HCT116 (cell line): ENCODE measurements around the gene FOXN3. TPM values are rescaled to one million over a fixed set of nuclear protein-coding genes. Genes with fewer than 3 reads are reported as not detected.

Experiments
- ATAC-seq: fragments of 200-7000 bp; cut with Tn5 transposase; 2 replicates; pipeline ENCODE4 v1.9.1; 2020; ENCODE audit warnings: mild to moderate bottlenecking, moderate library complexity
- BruUV-seq: library from RNA; stranded (reverse); fragments of 400-500 nt; replicated peaks from 2 replicates; lab custom pipeline; 2021; lab: Mats Ljungman, UMichigan
- CTCF ChIA-PET: fragments of 300-600 bp; sonication (Branson Sonifier 250); formaldehyde crosslinking; loops from one replicate; lab custom pipeline; 2021; ENCODE audit warnings: antibody characterized with exemption; lab: Charles Lee
- POLR2A ChIA-PET: fragments of 300-600, 350-600 bp; sonication (Branson Sonifier 250); formaldehyde crosslinking; loops from one replicate; lab custom pipeline; 2021; ENCODE audit warnings: antibody characterized with exemption; lab: Charles Lee
- RAD21 ChIA-PET, 2 experiments: fragments of 300-600 bp; sonication (Branson Sonifier 250); formaldehyde crosslinking; loops; one replicate each; lab custom pipeline; 2023; ENCODE audit warnings: low total read pairs in 2 of 2; ENCODE audit not compliant: uncharacterized antibody in 2 of 2, unreplicated experiment in 2 of 2, low non-redundant PET in 1 of 2; lab: Charles Lee
- DNase-seq: peaks from one replicate; pipeline ENCODE4 v3.0.0-alpha.2; 2010; ENCODE audit warnings: low read depth, low spot score
- H2AFZ ChIP-seq: fragments of 200-600 bp; shearing (Covaris generic), sonication (generic); 2 replicates; pipeline ENCODE4 v1.6.1; 2017; ENCODE audit warnings: low read depth, mixed run types, mixed read lengths, antibody characterized with exemption, low read length; ENCODE audit not compliant: poor library complexity, severe bottlenecking
- H3K27ac ChIP-seq: 2 replicates; pipeline ENCODE4 v1.5.1; 2012; ENCODE audit warnings: low read depth, low read length
- H3K27me3 ChIP-seq: fragments of 200-600 bp; sonication (generic); 2 replicates; pipeline ENCODE4 v1.6.1; 2016; ENCODE audit warnings: mixed run types, low read length, mixed read lengths; ENCODE audit not compliant: insufficient read depth
- H3K36me3 ChIP-seq, 2 experiments: fragments of 200-500 bp in 1 of 2; fragments of 200-600 bp in 1 of 2; sonication (Bioruptor generic) in 1 of 2; sonication (generic) in 1 of 2; 2 replicates each; pipeline versions ENCODE4 v1.5.1 to v1.6.1; 2014 to 2016; ENCODE audit warnings: low read length in 2 of 2, inconsistent platforms in 1 of 2, mixed read lengths in 1 of 2, mixed run types in 1 of 2; ENCODE audit not compliant: insufficient read depth in 2 of 2, control insufficient read depth in 1 of 2
- H3K4me1 ChIP-seq, 2 experiments: fragments of 200-600 bp in 1 of 2; sonication (generic) in 1 of 2; 2 replicates each; pipeline versions ENCODE4 v1.5.1 to v1.6.1; 2012 to 2017; ENCODE audit warnings: low read length in 2 of 2, inconsistent platforms in 1 of 2, mild to moderate bottlenecking in 1 of 2, mixed read lengths in 1 of 2, mixed run types in 1 of 2, moderate library complexity in 1 of 2; ENCODE audit not compliant: insufficient read depth in 2 of 2, control insufficient read depth in 1 of 2
- H3K4me2 ChIP-seq: fragments of 200-600 bp; sonication (generic); 2 replicates; pipeline ENCODE4 v1.6.1; 2017; ENCODE audit warnings: mixed run types, low read length, mixed read lengths
- H3K4me3 ChIP-seq, 2 experiments: fragments of 200-600 bp in 1 of 2; sonication (generic) in 1 of 2; replicated peaks in 1 of 2; 2 replicates each; pipeline ENCODE4 v1.5.1; 2011 to 2016; ENCODE audit warnings: low read length in 2 of 2, control low read depth in 1 of 2, low read depth in 1 of 2, mild to moderate bottlenecking in 1 of 2, mixed read lengths in 1 of 2, mixed run types in 1 of 2
- H3K79me2 ChIP-seq: fragments of 200-600 bp; sonication (generic); 2 replicates; pipeline ENCODE4 v1.6.1; 2017; ENCODE audit warnings: mild to moderate bottlenecking, mixed run types, low read length, moderate library complexity, mixed read lengths; ENCODE audit not compliant: insufficient read depth
- H3K9ac ChIP-seq: fragments of 200-600 bp; sonication (generic); 2 replicates; pipeline ENCODE4 v1.6.1; 2016; ENCODE audit warnings: low read length, mixed read lengths
- H3K9me2 ChIP-seq: fragments of 200-600 bp; sonication (generic), shearing (Covaris generic); 2 replicates; pipeline ENCODE4 v1.6.1; 2017; ENCODE audit warnings: mixed run types, mild to moderate bottlenecking, moderate library complexity; ENCODE audit not compliant: insufficient read depth
- H3K9me3 ChIP-seq, 2 experiments: fragments of 200-500 bp in 1 of 2; fragments of 200-600 bp in 1 of 2; sonication (Bioruptor generic) in 1 of 2; sonication (generic) in 1 of 2; 2 replicates each; pipeline ENCODE4 v1.6.1; 2014 to 2017; ENCODE audit warnings: low read length in 2 of 2, mixed read lengths in 2 of 2, inconsistent platforms in 1 of 2, low read depth in 1 of 2, mild to moderate bottlenecking in 1 of 2, mixed run types in 1 of 2, moderate library complexity in 1 of 2; ENCODE audit not compliant: control insufficient read depth in 1 of 2, insufficient read depth in 1 of 2
- H4K20me1 ChIP-seq: fragments of 200-600 bp; sonication (generic), shearing (Covaris generic); 2 replicates; pipeline ENCODE4 v1.6.1; 2017; ENCODE audit warnings: mixed run types, mild to moderate bottlenecking, moderate library complexity; ENCODE audit not compliant: insufficient read depth
- CEBPB ChIP-seq: IDR thresholded peaks from 2 replicates; pipeline ENCODE4 v1.6.1; 2012; ENCODE audit warnings: low read depth
- ELF1 ChIP-seq: IDR thresholded peaks from 2 replicates; pipeline ENCODE4 v1.6.1; 2012; ENCODE audit warnings: low read depth, borderline replicate concordance
- FOSL1 ChIP-seq: IDR thresholded peaks from 2 replicates; pipeline ENCODE4 v1.6.1; 2012; ENCODE audit warnings: low read depth
- POLR2A ChIP-seq: IDR thresholded peaks from 2 replicates; pipeline ENCODE4 v1.7.0; 2011; ENCODE audit warnings: borderline replicate concordance; ENCODE audit not compliant: insufficient read depth, insufficient read length; ENCODE audit errors: extremely low read depth
- intact Hi-C: fragments of 100-400 bp; cut with micrococcal nuclease; formaldehyde crosslinking; loops from 2 replicates; pipeline ENCODE4 v1.10.0; 2022
- total RNA-seq: library from RNA; stranded (reverse); gene quantifications from one replicate; pipeline ENCODE4 v1.2.1, GENCODE V29; 2021; ENCODE audit not compliant: unreplicated experiment
- TF ChIP-seq, protein P1 (sequence below), 3 experiments: fragments of 200-600 bp in 1 of 3; sonication (generic) in 1 of 3; IDR thresholded peaks in 2 of 3; conservative IDR thresholded peaks in 1 of 3; 2 replicates each; pipeline ENCODE4 v1.5.1; 2012 to 2017; ENCODE audit warnings: low read depth in 2 of 3, low read length in 2 of 3, antibody characterized with exemption in 1 of 3, borderline replicate concordance in 1 of 3, control low read depth in 1 of 3, mild to moderate bottlenecking in 1 of 3, mixed read lengths in 1 of 3, mixed run types in 1 of 3, moderate library complexity in 1 of 3; ENCODE audit not compliant: insufficient read depth in 1 of 3
- TF ChIP-seq, protein P2 (sequence below): IDR thresholded peaks from 2 replicates; pipeline ENCODE4 v1.6.1; 2012

FOXN3 gene
- total RNA-seq, 1 experiment from 2014 or later = 20.0 TPM

- no peak overlapping the region for H3K9ac ChIP-seq
- H3K9me2 ChIP-seq = no peaks in the 10 kb centered on the region
- POLR2A ChIA-PET = no interaction called here
- ATAC-seq = no peak
- CTCF ChIA-PET = no interaction called here
- H3K4me2 ChIP-seq = no peak overlapping the region
- no peak overlapping the region for H3K4me3 ChIP-seq
- BruUV-seq = no TSS peak
- no peaks in the 10 kb centered on the region for H3K9me3 ChIP-seq
- no peaks in the 10 kb centered on the region for H3K79me2 ChIP-seq
- DNase-seq = no peak
- no peaks in the 10 kb centered on the region for H3K27me3 ChIP-seq
- no peaks in the 10 kb centered on the region for H4K20me1 ChIP-seq
- TF ChIP-seq, protein P1, sequence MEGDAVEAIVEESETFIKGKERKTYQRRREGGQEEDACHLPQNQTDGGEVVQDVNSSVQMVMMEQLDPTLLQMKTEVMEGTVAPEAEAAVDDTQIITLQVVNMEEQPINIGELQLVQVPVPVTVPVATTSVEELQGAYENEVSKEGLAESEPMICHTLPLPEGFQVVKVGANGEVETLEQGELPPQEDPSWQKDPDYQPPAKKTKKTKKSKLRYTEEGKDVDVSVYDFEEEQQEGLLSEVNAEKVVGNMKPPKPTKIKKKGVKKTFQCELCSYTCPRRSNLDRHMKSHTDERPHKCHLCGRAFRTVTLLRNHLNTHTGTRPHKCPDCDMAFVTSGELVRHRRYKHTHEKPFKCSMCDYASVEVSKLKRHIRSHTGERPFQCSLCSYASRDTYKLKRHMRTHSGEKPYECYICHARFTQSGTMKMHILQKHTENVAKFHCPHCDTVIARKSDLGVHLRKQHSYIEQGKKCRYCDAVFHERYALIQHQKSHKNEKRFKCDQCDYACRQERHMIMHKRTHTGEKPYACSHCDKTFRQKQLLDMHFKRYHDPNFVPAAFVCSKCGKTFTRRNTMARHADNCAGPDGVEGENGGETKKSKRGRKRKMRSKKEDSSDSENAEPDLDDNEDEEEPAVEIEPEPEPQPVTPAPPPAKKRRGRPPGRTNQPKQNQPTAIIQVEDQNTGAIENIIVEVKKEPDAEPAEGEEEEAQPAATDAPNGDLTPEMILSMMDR (IDR thresholded peaks at IDR 0.05 in 2 of 3, conservative IDR thresholded peaks at IDR 0.05 in 1 of 3; ENCODE audit: borderline replicate concordance in 1 of 3, insufficient read depth in 1 of 3, low read depth in 2 of 3, low read length in 2 of 3) = no peak
- TF ChIP-seq, protein P2, sequence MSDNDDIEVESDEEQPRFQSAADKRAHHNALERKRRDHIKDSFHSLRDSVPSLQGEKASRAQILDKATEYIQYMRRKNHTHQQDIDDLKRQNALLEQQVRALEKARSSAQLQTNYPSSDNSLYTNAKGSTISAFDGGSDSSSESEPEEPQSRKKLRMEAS = no peak
- TF ChIP-seq FOSL1 = no peak
- TF ChIP-seq POLR2A = no peak
- TF ChIP-seq, all 23 proteins: peak for 0
- intact Hi-C loops = no loop called here
- RAD21 ChIA-PET = no interaction called here
- Histone ChIP-seq H3K27ac (no peak overlapping the region), H2AFZ (no peak overlapping the region), H3K36me3 (no peaks in the 10 kb centered on the region), H3K4me1 (no peaks in the 10 kb centered on the region)
These were observed 191.4 kb downstream of the FOXN3 start for GRCh38 chr14:89225607-89226006.

DNA sequence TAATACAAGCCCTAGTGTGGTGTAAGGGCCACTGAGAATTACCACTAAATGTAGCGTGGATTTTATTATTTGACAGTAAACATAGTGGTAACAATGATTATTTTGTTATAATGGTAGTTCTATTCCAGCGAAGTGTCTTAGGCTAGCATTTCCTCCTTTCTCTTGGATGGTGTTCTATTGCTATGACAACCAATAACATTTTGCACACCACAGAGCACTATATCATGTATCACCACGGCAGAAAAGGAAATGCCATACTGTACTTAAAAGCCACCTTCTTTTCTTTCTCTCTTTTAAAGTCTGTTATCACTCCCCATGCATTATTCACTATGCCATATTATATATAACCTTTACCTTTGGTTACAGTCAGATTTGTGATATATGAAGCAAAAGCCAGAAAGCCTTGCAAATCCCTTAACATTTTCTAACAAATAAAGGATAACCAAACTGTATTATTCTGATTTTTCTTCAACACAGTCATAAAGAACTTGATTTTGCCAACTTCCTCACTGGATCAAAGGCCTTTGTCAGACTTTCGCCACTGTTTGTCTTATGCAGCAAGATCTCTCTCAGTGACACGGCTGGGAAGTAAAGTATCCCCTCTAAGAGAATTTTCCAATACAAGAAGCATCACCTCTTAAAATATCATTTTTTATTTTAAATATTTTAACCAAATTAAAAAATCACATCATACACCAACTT lies 195.8 kb downstream of the FOXN3 start:
- no peak overlapping the region for H3K27ac ChIP-seq
- H3K36me3 ChIP-seq = no peaks in the 10 kb centered on the region
- no peaks in the 10 kb centered on the region for H3K27me3 ChIP-seq
- CTCF ChIA-PET = no interaction called here
- H4K20me1 ChIP-seq = no peaks in the 10 kb centered on the region
- BruUV-seq = no TSS peak
- H3K4me3 ChIP-seq = no peak overlapping the region
- H3K9me2 ChIP-seq = no peaks in the 10 kb centered on the region
- no peak overlapping the region for H3K9ac ChIP-seq
- RAD21 ChIA-PET = no interaction called here
- no peaks in the 10 kb centered on the region for H3K79me2 ChIP-seq
- no peaks in the 10 kb centered on the region for H3K4me1 ChIP-seq
- ATAC-seq (no peak), DNase-seq (no peak)
- H3K4me2 ChIP-seq = no peak overlapping the region
- POLR2A ChIA-PET = no interaction called here
- TF ChIP-seq ELF1 (no peak), CEBPB (no peak)
- intact Hi-C loops = no loop called here
- H2AFZ ChIP-seq = no peak overlapping the region
- H3K9me3 ChIP-seq = no peaks in the 10 kb centered on the region
